Cardiac fibroblast (primary cell): ENCODE data around the gene ADORA3.
A peak's percentile ranks its signal among the peaks of the same experiment; 100 is the strongest.

Source experiments
- DNase-seq, 2 donors: peaks; one replicate each; pipeline versions ENCODE4 v3.0.0 to v3.0.0-alpha.2; 2010; ENCODE audit warnings: low read depth in 2 of 2
- H3K4me3 ChIP-seq, 2 donors: replicated peaks in 1 of 2; 1 replicate in 1 of 2; 2 replicates in 1 of 2; pipeline ENCODE4 v1.5.1; 2011; ENCODE audit warnings: low read depth in 2 of 2, low read length in 2 of 2, mild to moderate bottlenecking in 2 of 2, moderate library complexity in 1 of 2
- TF ChIP-seq, protein P1 (sequence below): IDR thresholded peaks from one replicate; pipeline ENCODE4 v1.5.1; 2011; ENCODE audit warnings: low read depth, mild to moderate bottlenecking, low read length, inconsistent platforms

The ADORA3 gene

DNA sequence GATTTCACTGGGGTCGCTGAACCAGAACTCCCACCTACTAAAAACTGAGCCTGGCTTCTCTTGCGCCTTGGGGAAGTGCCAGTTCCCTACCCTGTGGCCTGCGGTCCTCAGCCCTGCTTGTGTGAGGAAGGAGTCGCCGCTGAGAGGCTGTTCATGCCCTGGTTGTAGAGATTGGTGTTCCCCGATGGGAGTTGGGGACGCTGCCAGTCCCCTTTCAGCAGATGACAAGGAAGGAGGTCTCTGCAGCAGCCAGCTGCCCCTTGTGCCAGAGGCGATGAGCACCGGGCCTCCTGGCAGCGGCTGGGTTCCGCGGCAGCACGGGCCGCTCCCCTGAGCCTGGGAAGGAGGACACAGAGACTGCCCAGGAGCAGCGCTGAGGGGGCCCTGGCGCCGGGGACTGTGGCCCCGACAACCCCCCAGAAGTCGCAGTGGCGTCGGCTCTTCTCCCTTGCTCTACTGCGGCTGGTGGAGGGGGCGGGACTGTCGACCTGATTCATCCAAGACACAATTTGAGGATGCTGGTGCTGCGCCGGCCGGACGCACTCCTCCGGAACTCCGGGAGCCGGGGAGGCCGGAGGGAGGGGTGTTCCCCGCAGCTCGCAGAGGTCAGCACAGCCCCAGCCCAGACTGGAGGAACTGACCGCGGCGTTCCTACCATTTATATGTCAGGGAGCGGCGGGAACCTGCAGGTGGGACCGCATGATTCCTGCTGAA, 12.0 kb upstream of the ADORA3 start:
- peak; percentile 51 to 70 for DNase-seq
- peak overlapping the region; percentile 26 to 42 for H3K4me3 ChIP-seq
- TF ChIP-seq, protein P1, sequence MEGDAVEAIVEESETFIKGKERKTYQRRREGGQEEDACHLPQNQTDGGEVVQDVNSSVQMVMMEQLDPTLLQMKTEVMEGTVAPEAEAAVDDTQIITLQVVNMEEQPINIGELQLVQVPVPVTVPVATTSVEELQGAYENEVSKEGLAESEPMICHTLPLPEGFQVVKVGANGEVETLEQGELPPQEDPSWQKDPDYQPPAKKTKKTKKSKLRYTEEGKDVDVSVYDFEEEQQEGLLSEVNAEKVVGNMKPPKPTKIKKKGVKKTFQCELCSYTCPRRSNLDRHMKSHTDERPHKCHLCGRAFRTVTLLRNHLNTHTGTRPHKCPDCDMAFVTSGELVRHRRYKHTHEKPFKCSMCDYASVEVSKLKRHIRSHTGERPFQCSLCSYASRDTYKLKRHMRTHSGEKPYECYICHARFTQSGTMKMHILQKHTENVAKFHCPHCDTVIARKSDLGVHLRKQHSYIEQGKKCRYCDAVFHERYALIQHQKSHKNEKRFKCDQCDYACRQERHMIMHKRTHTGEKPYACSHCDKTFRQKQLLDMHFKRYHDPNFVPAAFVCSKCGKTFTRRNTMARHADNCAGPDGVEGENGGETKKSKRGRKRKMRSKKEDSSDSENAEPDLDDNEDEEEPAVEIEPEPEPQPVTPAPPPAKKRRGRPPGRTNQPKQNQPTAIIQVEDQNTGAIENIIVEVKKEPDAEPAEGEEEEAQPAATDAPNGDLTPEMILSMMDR = no peak

DNA sequence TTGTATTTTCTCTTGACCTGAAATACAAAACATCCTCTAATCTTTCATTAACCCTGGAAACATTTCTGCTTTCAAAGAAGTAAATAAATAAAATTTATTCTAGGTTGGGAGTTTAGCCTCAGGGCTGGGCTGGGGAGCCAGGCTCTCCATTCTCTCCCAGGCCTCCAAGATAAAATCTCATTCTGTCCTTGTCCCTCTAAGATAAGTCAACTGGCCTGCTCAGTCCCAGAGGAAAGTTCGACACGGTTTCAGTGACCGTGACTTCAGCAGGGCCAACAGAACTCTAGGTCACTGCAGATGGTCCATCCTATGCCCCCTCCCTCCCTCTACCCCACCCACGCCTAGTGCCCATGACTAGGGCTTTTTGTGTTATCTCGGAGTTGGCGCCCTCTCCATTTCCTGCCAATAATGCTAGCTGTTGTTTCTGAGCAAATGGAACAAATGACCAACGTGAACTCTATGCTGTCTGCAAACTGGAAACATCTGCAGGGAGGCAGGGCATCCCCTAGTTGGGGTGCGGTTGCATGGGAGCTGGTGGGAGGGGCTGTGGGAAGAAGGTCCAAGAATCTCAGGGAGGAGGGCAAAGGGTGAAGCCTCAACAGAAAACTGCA, 10.1 kb upstream of the ADORA3 start:
- DNase-seq = no peak
- no peak overlapping the region for H3K4me3 ChIP-seq
- TF ChIP-seq, protein P1 = no peak

DNA sequence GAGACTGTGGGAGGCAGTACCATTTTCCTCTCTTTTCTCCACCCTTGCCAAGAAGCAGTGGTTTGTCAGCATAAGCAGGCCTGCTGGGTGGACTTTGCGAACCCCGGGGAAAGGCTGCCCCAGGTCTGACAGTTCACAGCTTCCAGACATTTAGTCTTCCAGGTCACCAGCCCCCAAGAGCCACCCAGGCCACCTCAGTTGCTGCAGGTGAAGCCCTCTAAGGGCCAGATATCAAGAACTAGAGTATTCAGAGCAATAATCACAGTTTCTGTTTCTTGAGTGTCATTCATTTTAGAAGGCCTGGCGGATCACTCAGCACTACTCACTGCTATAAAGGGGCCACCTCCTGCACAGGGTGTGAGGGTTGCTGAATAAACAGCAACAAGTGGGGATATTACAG, 9.5 kb upstream of the ADORA3 start:
- no peak for DNase-seq
- H3K4me3 ChIP-seq = no peak overlapping the region
- TF ChIP-seq, protein P1 = no peak

DNA sequence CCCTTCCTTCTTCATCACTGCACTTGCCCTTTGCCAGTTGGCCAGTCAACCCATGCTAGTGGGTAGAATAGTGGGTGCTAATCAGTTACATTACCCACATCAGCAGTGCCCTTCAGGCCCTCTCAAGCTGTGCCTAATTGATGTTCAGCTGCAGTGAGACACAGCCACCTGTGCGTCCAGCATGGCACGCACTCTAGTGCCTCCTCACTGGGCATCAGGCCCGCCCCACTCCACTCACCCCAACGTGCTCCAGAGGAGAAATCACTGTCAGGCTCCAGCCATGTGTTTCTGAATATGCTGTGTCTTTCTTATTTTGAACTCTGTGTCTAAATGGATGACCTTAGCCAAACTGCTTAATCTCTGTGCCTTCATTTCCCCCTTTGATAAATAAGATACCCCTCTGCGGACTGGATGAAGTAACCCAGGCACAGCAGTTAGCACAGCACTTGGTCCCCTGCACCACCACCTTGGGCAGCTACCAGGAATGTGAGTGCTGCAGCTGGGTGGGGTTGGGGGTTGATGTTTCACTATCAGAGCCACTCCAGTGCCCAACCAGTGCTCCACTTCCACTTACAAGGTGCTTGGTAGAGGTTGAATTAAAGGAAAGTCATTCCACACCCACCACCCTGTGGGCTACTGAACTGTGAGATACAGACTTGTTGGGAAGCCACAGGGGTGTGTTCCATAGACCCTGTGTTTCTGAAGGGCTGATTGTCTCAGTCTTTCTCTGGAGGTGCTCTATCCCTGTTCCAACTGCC, 8.9 kb upstream of the ADORA3 start:
- TF ChIP-seq, protein P1 = no peak
- no peak for DNase-seq
- H3K4me3 ChIP-seq = no peak overlapping the region

DNA sequence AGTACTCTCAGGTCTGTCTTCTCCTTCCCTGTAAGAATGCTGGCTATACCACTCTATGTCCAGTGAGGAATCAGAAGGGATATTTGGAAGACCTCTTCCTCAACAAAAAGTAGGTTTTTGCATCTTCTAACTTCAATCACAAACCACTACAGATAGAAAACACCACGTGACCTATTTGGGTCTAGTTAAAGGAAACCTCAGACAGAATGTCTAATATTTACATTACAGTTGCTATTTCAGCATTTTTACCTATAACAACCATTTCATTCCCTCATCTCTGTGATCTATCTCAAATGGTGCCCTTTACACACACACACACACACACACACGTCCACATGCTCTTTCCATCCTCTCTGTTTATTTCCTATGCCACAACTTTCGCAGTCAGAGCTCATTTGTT, 7.9 kb upstream of the ADORA3 start:
- DNase-seq = no peak
- TF ChIP-seq, protein P1 = no peak
- no peak overlapping the region for H3K4me3 ChIP-seq

DNA sequence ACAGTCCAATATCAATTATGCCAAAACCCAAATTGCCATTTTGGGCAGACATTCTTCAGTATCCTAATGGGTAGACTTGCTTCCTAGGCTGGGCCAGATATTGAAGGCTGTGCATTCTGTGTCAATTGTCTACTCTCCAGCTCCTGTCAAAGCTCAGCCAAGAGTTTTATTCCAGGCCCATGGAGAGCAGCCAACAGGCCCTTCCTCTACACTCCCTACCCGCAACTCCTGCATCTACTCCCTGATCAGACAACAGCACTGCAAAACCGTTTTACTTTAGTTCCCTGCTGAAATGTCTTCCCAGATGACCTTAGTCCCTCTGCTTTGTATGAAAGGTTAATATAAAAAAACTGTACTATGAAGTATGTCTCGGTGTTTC, 6.6 kb upstream of the ADORA3 start:
- TF ChIP-seq, protein P1 = no peak
- DNase-seq = peak in 1 of 2 donors; percentile 64
- no peak overlapping the region for H3K4me3 ChIP-seq
